Dedifferentiated amniotic fluid mesenchymal stem cell (primary cell): ENCODE results near the gene RAD51B.
"Not testable (repeated sequence)": the region's sequence is repeated elsewhere in the genome, so short reads cannot be mapped to it uniquely, and the experiment has no call there.

Experiments used
- DNase-seq: peaks from one replicate; pipeline ENCODE4 v3.0.0-alpha.2; 2016; ENCODE audit errors: extremely low spot score

The RAD51B gene

GRCh38 chr14:68274725-68275124 lies 455.1 kb downstream of the RAD51B start:
- no peak for DNase-seq

- peak; percentile 53 for DNase-seq
Observed at GRCh38 chr14:68278576-68279436, 459.2 kb downstream of the RAD51B start.

GRCh38 chr14:68279437-68279720 lies 459.8 kb downstream of the RAD51B start:
- DNase-seq = no peak

- DNase-seq = no peak
Observed at GRCh38 chr14:68279777-68280233, 460.2 kb downstream of the RAD51B start.

GRCh38 chr14:68281497-68281896 lies 461.9 kb downstream of the RAD51B start:
- no peak for DNase-seq

GRCh38 chr14:68282479-68283377 lies 463.1 kb downstream of the RAD51B start:
- no peak for DNase-seq

- DNase-seq = no peak
Observed at GRCh38 chr14:68283378-68284123, 464.0 kb downstream of the RAD51B start.

- DNase-seq = no peak
Observed at GRCh38 chr14:68284333-68284732, 464.8 kb downstream of the RAD51B start.

GRCh38 chr14:68284834-68285233 lies 465.3 kb downstream of the RAD51B start:
- no peak for DNase-seq

GRCh38 chr14:68285421-68286179 lies 466.0 kb downstream of the RAD51B start:
- DNase-seq = no peak

GRCh38 chr14:68286667-68287066 lies 467.1 kb downstream of the RAD51B start:
- DNase-seq = no peak

GRCh38 chr14:68289452-68289851 lies 469.9 kb downstream of the RAD51B start:
- not testable (repeated sequence) for DNase-seq

GRCh38 chr14:68291820-68292219 lies 472.2 kb downstream of the RAD51B start:
- DNase-seq = no peak

- DNase-seq = no peak
Observed at GRCh38 chr14:68292441-68293215, 473.0 kb downstream of the RAD51B start.

GRCh38 chr14:68293404-68293803 lies 473.8 kb downstream of the RAD51B start:
- no peak for DNase-seq

GRCh38 chr14:68295316-68295816 lies 475.8 kb downstream of the RAD51B start:
- DNase-seq = no peak

- no peak for DNase-seq
Observed at GRCh38 chr14:68297039-68297438, 477.5 kb downstream of the RAD51B start.

- DNase-seq = no peak
Observed at GRCh38 chr14:68297876-68298468, 478.4 kb downstream of the RAD51B start.

- no peak for DNase-seq
Observed at GRCh38 chr14:68300608-68301007, 481.0 kb downstream of the RAD51B start.

GRCh38 chr14:68301219-68301618 lies 481.6 kb downstream of the RAD51B start:
- DNase-seq = no peak
